ENCODE results near the gene AMBRA1. TPM values are rescaled to one million over a fixed set of nuclear protein-coding genes. Genes with fewer than 3 reads are reported as not detected.

Gene AMBRA1
- total RNA-seq, 1 donor from 2014 or later = 36.9 TPM

DNA sequence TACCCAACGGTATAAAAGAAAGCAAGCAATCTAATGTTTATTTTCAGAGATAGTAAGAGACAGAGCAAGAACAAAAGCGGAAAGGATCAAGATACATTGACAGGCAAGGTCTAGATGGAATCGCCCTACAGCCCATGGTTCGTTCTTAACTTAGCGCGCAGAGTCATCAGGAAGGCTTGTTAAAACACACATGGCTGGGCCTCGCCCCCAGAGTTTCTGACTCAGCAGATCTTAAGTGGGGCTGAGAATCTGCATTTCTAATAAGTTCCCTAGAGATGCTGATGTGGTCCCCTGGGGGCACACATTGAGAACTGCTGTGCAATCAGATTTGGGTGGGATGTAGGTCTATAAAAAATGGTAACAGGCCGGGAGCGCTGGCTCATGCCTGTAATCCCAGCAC, 166.5 kb downstream of the AMBRA1 start:
- Mint-ChIP-seq H3K27ac (ENCODE audit: unreplicated experiment) (no peak overlapping the region), H3K36me3 (ENCODE audit: low read depth, unreplicated experiment) (peaks cover 26% of the 10 kb centered on the region), H3K4me3 (ENCODE audit: unreplicated experiment) (no peak overlapping the region), H3K27me3 (ENCODE audit: unreplicated experiment) (peaks cover 3% of the 10 kb centered on the region), H3K4me1 (ENCODE audit: unreplicated experiment) (no peaks in the 10 kb centered on the region), H3K9me3 (ENCODE audit: unreplicated experiment) (no peaks in the 10 kb centered on the region)
- TF ChIP-seq, protein P1, sequence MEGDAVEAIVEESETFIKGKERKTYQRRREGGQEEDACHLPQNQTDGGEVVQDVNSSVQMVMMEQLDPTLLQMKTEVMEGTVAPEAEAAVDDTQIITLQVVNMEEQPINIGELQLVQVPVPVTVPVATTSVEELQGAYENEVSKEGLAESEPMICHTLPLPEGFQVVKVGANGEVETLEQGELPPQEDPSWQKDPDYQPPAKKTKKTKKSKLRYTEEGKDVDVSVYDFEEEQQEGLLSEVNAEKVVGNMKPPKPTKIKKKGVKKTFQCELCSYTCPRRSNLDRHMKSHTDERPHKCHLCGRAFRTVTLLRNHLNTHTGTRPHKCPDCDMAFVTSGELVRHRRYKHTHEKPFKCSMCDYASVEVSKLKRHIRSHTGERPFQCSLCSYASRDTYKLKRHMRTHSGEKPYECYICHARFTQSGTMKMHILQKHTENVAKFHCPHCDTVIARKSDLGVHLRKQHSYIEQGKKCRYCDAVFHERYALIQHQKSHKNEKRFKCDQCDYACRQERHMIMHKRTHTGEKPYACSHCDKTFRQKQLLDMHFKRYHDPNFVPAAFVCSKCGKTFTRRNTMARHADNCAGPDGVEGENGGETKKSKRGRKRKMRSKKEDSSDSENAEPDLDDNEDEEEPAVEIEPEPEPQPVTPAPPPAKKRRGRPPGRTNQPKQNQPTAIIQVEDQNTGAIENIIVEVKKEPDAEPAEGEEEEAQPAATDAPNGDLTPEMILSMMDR (IDR thresholded peaks at IDR 0.05; ENCODE audit: unreplicated experiment) = no peak
- DNase-seq (ENCODE audit: low spot score) = no peak

DNA sequence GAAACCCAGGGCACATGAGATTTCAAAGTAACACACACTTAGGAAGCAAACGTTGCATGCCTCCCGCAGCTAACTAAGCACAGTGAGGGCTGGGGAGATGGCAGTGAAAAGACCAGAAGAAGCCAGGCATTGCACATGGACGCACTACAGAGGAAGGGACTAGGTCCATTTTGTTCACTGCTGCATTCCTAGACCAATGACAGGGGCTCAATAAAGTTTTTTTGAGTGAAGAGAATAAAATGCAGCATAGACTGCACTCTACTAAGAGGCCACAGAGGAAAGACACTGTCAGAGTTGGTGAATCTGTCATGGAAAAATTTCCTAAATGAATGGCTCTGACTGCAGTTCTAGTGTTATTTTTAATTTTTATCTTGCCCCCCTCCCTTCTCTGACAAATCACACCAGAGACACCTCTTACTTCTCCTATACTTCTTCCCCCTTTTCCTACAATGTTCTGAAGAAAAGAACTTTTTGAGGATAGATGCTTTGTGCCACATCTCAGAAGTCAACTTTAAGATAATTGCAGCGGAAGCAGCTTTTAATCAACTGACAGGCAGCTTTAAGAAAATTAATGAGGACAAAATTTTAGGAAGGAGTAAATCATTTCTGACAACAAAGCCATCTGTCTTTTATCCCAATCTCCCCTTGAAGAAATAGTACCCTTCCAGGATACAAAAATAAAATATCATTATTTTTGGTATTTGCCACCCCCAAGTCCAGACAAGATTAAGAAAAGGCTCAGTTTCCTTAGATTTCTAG, 167.4 kb downstream of the AMBRA1 start:
- Mint-ChIP-seq H3K4me3 (ENCODE audit: unreplicated experiment) (no peak overlapping the region), H3K36me3 (ENCODE audit: low read depth, unreplicated experiment) (peaks cover 30% of the 10 kb centered on the region), H3K9me3 (ENCODE audit: unreplicated experiment) (no peaks in the 10 kb centered on the region), H3K27ac (ENCODE audit: unreplicated experiment) (no peak overlapping the region), H3K27me3 (ENCODE audit: unreplicated experiment) (peaks cover 3% of the 10 kb centered on the region), H3K4me1 (ENCODE audit: unreplicated experiment) (no peaks in the 10 kb centered on the region)
- TF ChIP-seq, protein P1 (IDR thresholded peaks at IDR 0.05; ENCODE audit: unreplicated experiment) = no peak
- no peak for DNase-seq (ENCODE audit: low spot score)

DNA sequence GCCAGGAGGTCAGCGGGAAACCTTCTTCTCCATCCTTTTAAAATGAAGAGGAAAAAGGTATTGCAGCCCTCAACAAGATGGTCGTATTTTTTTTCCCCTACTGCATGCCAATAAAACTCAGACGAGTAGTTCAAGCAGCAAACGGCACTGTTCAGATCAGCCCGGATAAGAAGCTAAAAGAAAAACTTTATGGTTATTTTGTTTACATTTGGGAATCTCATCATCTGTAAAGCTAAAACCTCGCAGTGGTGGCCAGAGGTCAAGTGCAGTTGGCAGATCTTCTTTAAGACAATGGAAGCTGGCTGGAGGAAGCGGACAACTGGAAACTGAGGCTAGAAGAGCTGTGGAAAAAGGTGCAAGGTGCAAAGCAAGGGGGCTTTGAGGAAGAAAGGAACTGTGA, 171.2 kb downstream of the AMBRA1 start:
- Mint-ChIP-seq H3K9me3 (ENCODE audit: unreplicated experiment) (no peaks in the 10 kb centered on the region), H3K27me3 (ENCODE audit: unreplicated experiment) (peaks cover 3% of the 10 kb centered on the region), H3K27ac (ENCODE audit: unreplicated experiment) (no peak overlapping the region), H3K4me1 (ENCODE audit: unreplicated experiment) (peaks cover 8% of the 10 kb centered on the region), H3K4me3 (ENCODE audit: unreplicated experiment) (no peak overlapping the region), H3K36me3 (ENCODE audit: low read depth, unreplicated experiment) (peaks cover 14% of the 10 kb centered on the region)
- TF ChIP-seq, protein P1 (IDR thresholded peaks at IDR 0.05; ENCODE audit: unreplicated experiment) = no peak
- no peak for DNase-seq (ENCODE audit: low spot score)

DNA sequence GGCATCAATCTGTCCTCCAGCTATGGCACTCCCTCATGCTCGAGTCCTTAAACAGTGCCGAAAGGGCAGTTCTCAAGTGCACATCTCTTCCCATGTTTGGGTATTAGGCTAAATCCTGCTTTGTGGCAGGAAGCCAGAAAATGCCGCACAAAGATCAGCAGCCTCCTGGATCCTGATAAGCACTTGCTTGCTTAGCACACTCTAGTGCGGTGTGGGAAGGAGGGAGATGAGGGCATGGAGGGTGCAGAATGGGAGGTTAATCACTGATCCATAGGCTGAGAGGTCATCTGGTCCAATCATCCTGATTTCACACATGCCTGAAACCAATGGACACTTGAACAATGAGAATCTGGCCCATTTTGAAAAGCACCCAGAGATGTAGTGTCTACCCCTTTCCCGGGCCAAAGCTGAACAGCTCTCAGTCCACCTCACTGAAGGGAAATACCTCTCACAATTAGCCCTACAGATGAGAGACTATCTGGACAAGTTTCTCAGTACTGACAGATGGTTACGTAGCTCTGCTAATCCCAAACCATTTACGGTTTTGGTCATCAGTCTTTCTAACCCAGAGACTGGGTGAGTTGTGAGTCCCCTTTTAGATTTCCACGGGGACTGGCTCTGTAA, 172.5 kb downstream of the AMBRA1 start:
- TF ChIP-seq, protein P1 (IDR thresholded peaks at IDR 0.05; ENCODE audit: unreplicated experiment) = no peak
- H3K4me1 Mint-ChIP-seq (ENCODE audit: unreplicated experiment) = peaks cover 8% of the 10 kb centered on the region
- no peak for DNase-seq (ENCODE audit: low spot score)
- H3K4me3 Mint-ChIP-seq (ENCODE audit: unreplicated experiment) = no peak overlapping the region
- H3K27me3 Mint-ChIP-seq (ENCODE audit: unreplicated experiment) = peaks cover 2% of the 10 kb centered on the region
- H3K36me3 Mint-ChIP-seq (ENCODE audit: low read depth, unreplicated experiment) = peaks cover 5% of the 10 kb centered on the region
- no peak overlapping the region for H3K27ac Mint-ChIP-seq (ENCODE audit: unreplicated experiment)
- no peaks in the 10 kb centered on the region for H3K9me3 Mint-ChIP-seq (ENCODE audit: unreplicated experiment)

DNA sequence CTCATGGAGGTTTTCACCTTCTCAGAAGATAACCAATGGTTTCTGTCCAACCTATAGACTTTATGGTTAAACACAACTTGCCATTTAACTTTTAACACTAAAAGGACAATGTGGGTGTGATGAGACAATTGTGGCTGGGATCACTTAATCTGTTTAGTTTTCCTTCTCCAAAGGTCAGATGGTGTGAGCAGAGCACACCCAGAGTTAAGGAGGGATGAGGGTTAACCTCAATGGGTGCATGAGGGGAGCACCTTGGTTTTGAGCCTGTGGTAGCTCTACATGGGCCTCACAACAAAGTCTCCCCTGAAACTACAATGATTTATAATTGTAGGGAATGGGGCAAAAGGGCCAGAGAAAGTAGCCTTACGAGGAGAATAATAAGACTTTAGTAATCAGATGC, 173.3 kb downstream of the AMBRA1 start:
- peaks cover 8% of the 10 kb centered on the region for H3K4me1 Mint-ChIP-seq (ENCODE audit: unreplicated experiment)
- DNase-seq (ENCODE audit: low spot score) = no peak
- H3K4me3 Mint-ChIP-seq (ENCODE audit: unreplicated experiment) = no peak overlapping the region
- TF ChIP-seq, protein P1 (IDR thresholded peaks at IDR 0.05; ENCODE audit: unreplicated experiment) = no peak
- peaks cover 10% of the 10 kb centered on the region for H3K36me3 Mint-ChIP-seq (ENCODE audit: low read depth, unreplicated experiment)
- H3K27me3 Mint-ChIP-seq (ENCODE audit: unreplicated experiment) = peaks cover 2% of the 10 kb centered on the region
- no peaks in the 10 kb centered on the region for H3K9me3 Mint-ChIP-seq (ENCODE audit: unreplicated experiment)
- no peak overlapping the region for H3K27ac Mint-ChIP-seq (ENCODE audit: unreplicated experiment)
